ENCODE measurements around the gene MACROD2.

MACROD2 gene

DNA sequence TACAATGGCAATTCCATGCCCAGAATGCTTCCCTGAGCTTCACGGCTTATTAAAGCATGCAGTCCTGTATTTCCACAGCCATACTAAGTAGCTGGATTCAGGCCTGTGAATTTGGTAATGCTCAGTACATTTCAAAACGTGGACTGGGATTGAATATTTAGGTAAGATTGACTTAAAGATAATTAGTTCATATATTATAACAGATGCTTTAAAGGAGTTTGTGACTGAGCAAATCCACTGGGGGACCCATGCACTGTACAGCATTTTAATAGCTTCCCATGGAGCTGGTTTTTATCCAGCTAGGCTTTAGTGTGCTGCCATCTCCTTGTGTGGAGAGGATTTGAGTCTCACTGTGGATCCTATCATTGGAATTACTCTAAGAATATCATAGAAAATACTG lies 763.0 kb downstream of the MACROD2 start:
- no peak for DNase-seq (ENCODE audit: low read depth in 2 of 2)

DNA sequence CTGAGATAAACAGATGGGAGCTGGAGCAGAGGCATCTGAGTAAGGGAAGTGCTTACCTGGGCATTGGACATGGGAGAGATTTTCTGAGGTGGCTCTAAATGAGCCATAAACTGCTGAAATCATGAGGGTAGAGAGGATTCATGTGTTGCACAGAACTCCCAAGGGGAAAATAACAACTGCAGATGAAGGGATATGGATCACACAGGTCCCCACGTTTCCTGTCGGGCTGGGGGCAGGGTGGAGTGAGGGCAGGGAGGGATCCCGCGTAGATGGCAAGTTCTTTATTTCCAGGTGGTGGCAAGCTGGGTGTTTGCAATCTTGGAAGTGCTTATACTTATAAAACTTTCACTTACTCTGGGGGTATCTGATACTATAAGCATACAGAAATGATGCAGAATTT lies 764.7 kb downstream of the MACROD2 start:
- no peak for DNase-seq (ENCODE audit: low read depth in 2 of 2)

GRCh38 chr20:14761903-14762302 lies 766.6 kb downstream of the MACROD2 start:
- DNase-seq (ENCODE audit: low read depth in 2 of 2): no peak

GRCh38 chr20:14764511-14765369 lies 769.4 kb downstream of the MACROD2 start:
- DNase-seq (ENCODE audit: low read depth in 2 of 2): no peak

DNA sequence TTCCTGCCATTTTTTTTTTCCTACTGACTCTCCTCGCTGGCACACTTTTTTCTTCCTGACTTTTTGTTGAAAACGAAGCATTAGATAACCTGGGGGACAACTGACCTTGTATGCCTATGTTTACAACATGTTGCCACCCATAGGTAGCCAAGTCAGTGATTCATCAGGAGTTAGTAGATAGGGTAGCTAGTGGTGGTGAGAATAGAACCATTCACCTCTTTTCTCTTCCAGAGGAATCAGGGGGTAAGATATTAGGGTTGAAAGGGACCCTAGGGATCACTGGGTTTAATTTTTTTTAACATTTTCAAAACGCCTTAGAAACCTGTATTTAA lies 770.0 kb downstream of the MACROD2 start:
- no peak for DNase-seq (ENCODE audit: low read depth in 2 of 2)

- no peak for DNase-seq (ENCODE audit: low read depth in 2 of 2)
Measured at GRCh38 chr20:14773486-14773885, 778.2 kb downstream of the MACROD2 start.

GRCh38 chr20:14775778-14776177 lies 780.5 kb downstream of the MACROD2 start:
- peak; percentile 73 for DNase-seq (ENCODE audit: low read depth in 2 of 2)

DNA sequence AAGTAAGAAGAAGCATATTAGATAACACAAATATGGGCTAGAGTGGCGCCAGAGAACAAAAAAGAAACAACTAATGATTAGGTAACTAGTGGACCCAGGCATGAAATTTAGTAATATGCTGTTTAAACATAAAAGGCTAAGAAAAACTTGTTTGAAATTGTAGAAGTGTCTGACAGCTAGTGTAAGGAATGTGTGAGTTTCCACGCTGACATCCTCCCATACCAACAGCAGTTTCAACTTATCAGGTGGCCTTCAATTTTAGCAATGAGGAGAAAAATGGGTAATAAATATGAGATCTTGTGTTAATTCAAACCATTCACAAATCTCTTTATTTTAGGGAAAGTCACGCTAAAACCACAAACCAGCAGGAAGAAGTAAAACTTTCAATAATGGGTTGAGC lies 782.3 kb downstream of the MACROD2 start:
- peak; percentile 73 to 80 for DNase-seq (ENCODE audit: low read depth in 2 of 2)

DNA sequence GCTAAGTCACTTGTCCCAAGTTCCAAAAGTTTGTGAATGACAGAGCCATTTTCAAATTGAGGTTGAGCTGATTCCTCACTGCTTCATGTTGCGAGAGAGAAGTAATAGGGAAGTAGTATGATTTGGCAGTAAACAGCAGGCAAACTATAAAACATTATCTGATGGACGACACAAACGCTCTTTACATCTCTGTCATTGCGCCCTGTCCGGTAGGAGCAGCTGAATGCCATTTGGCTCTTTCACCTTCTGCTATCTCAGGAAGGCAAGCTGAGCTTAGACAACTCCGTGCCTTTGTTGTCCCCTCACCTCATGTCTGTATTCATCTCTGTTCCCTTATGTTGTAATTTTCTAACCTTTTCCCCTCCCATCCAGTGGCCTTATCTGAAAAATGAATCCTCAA lies 782.8 kb downstream of the MACROD2 start:
- DNase-seq (ENCODE audit: low read depth in 2 of 2): no peak

- no peak for DNase-seq (ENCODE audit: low read depth in 2 of 2)
Measured at GRCh38 chr20:14778875-14779274, 783.6 kb downstream of the MACROD2 start.

DNA sequence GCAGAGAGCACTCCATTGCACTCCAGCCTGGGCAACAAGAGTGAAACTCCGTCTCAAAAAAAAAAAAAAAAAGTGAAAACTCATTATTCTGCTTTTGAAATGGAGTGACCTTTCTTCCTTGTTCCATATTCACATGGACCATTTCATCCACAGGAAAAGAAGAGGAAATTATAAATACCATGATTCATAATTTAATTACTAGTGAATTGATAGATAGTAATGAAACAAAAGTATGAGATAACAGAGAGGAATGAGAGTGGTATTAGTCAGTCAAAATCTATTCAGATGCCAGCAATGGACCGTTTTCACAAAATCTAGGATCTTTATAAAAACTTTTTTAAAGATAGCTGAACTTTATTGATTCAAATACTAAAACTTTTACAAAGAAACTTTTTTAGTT lies 785.2 kb downstream of the MACROD2 start:
- DNase-seq (ENCODE audit: low read depth in 2 of 2): no peak

- no peak for DNase-seq (ENCODE audit: low read depth in 2 of 2)
Measured at GRCh38 chr20:14782731-14783130, 787.4 kb downstream of the MACROD2 start.

DNA sequence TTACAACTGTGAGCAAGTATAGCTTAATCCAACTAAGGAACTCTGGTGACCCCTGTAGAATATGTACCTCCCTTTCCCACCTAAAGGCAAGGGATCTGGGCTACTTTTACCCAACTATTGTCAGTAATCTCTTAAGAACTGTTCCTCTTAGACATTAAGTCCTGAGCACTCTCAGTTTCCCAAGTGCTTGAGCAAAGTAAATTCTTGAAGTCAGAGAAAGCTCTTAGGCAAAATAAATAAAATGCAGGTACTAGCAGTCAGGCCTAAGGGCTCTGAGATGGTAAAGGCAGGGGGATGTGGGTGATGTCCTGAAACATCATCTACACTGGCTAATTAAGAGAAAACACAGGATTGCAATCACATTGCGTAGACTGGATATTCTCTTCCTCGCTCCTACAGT lies 788.5 kb downstream of the MACROD2 start:
- DNase-seq (ENCODE audit: low read depth in 2 of 2): no peak

GRCh38 chr20:14785065-14785743 lies 789.9 kb downstream of the MACROD2 start:
- DNase-seq (ENCODE audit: low read depth in 2 of 2): no peak

DNA sequence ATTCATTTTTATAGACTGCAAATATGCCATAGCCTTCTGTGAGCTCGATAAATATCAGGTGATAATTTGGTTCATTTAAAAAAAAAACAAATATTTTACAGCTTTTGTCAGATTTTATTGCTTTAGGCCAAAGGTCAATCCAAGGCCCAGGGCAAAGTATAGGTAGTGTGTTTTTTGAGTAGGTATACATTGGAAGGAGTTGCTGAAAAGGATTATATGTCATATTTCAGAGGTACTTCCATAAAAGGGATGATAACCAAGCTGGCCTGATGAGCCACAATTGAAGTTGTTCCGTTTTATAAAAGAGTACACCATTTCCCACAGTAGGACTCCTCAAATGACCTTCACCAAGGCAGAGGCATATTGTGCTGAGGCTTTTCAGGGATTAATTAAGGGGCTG lies 794.9 kb downstream of the MACROD2 start:
- DNase-seq (ENCODE audit: low read depth in 2 of 2): no peak

DNA sequence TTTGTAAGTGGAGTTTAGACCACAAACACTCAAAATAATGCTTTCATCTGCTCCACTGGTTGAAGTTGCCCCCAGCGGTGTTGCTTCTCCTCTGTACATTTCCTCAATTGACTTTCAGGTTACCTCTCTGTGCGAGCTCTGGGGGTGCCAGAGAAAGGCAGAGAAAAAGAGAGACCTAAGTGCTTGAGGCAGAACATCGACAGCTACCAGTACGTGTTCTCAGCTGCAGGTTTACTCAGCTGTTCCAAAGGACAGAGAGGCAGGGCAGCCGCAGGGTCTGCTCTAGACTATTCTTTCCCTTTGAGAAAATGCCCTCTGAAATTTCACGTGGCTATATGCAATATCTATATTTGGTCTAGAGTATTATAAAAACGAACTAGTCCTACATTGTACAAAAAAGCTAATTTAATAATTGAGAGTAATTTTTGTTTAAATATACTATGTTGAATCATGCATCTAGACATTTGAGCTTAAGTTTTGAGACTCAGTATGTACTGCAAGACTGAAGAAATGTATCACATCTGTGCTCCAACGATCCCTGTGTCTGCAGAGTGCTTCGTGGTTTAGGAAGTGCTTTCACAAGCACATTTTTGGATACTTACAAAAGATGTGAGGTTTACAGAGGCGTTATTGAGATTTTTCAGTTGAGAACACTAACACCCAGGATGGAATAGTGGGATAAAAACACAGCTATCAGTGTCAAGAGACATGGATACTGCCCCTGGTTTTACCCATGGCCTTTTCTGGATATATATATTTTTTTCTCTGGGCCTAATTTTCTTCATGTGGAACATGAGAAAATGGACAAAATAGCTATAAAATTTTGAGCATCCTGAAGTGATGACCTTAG lies 795.7 kb downstream of the MACROD2 start:
- peak; percentile 66 to 71 for DNase-seq (ENCODE audit: low read depth in 2 of 2)

DNA sequence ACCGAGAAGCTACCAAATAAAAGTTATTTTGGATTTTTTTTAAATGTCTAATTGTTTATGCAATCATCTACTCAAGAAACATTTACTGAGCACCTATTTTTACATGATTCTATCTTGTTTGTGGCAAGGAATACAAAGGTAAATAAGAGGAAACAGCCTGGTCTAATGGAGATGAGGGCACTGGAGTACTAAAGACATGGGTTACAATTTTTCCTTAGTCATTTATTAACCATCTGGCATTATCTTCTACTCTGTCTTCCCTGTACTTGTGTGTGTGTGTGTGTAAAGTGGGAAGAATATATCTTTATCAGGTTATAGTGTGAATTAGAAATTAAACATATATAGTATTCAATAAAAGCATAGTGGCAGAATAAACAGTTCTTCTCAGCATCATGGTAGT lies 797.6 kb downstream of the MACROD2 start:
- no peak for DNase-seq (ENCODE audit: low read depth in 2 of 2)

DNA sequence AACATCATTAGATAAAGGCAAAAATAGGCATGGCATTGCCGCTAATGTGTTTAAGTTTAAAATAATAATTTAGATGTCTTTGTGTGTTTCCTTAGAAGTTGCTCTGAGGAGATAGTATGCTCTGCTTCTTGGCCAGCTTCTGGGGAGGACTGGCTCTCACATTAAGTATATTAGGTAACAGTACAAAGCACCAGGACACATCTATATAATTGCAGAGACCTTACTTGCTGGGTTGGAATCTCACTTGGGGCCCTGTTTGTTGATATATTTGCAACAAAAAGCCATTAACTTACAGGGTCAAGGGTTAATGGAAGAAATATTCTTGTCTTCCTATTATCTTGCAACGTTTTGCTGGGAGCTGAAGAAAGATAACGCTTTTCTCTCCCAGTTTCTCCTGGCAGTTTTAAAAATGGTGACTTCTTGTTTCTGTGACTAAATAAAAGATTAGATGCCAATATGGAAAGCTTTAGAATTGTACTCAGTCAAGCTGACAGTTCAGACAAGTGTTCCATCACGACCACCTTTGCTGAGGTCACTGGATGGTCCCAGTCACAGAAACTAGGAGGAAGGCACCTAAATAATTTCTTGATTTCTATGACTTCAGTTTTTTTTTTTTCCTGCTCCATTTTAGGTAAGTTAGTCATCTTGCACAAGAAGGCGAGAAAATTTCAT lies 804.4 kb downstream of the MACROD2 start:
- no peak for DNase-seq (ENCODE audit: low read depth in 2 of 2)

DNA sequence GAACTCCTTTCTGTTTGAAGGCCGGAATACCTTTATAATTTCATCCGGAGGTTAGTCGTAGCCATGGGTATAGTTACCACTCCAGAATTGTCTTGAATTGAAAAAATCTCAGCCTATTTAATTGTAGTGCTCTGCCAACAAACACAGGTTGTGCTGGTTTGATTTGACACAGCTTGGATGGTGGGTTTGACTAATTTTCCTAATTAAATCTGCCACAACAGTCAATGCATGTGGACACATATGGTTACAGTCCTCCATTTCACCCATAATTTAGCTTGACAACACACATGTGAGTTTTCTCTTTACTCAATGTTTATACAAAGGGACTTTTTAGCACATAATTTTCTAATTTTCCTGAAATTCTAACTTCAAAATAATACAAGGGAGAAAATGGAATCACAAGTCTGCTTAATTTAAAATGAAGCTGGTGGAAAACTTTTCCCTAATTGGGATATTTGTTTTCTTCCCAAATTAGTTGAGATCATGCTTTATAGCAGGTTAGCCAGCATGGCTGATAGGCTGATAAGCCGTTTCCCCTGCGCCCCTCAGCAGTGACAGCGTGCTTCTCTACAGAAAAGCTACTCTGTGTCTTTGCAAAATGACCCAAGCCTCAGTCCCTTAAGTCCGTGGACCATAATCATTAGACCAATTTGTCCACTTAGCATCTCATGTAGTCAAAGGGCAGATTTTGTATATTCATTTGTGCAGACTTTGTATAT lies 805.5 kb downstream of the MACROD2 start:
- DNase-seq (ENCODE audit: low read depth in 2 of 2): no peak

- DNase-seq (ENCODE audit: low read depth in 2 of 2): no peak
Measured at GRCh38 chr20:14801591-14802325, 806.4 kb downstream of the MACROD2 start.

DNA sequence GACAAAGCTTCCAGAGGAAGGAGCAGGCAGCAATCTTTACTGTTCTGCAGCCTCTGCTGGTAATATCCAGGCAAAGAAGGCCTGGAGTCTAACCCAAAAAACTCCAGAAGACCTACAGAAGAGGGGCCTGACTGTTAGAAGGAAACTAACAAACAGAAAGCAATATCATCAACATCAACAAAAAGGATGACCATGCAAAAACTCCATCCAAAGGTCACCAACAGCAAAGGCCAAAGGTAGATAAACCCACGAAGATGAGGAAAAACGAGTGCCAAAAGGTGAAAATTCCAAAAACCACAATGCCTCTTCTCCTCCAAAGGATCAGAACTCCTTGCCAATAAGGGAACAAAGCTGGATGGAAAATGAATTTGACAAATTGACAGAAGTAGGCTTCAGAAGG lies 811.9 kb downstream of the MACROD2 start:
- DNase-seq (ENCODE audit: low read depth in 2 of 2): no peak
